Spleen (tissue), 13 donors: ENCODE data around the gene TMPO. TPM values are rescaled to one million over a fixed set of nuclear protein-coding genes. Genes with fewer than 3 reads are reported as not detected.
A peak's percentile ranks its signal among the peaks of the same experiment; 100 is the strongest.

Experiments
- DNase-seq: peaks from one replicate; pipeline ENCODE4 v3.0.0-alpha.2; 2020
- H3K27ac ChIP-seq, 8 donors: fragments of 200-600 bp; sonication (generic) in 7 of 8; 1 replicate in 4 of 8; 2 replicates in 4 of 8; pipeline versions ENCODE4 v1.5.0 to v1.8.0; 2016 to 2021; ENCODE audit warnings: inconsistent platforms in 4 of 8, mild to moderate bottlenecking in 4 of 8, moderate library complexity in 1 of 8
- H3K27me3 ChIP-seq, 7 donors: fragments of 200-600 bp; sonication (generic) in 6 of 7; replicated peaks in 1 of 7; 1 replicate in 4 of 7; 2 replicates in 3 of 7; pipeline versions ENCODE4 v1.5.0 to v1.8.0; 2016 to 2021; ENCODE audit warnings: inconsistent platforms in 3 of 7, mild to moderate bottlenecking in 1 of 7
- H3K36me3 ChIP-seq, 6 donors: fragments of 200-600 bp; sonication (generic) in 5 of 6; 1 replicate in 4 of 6; 2 replicates in 2 of 6; pipeline versions ENCODE4 v1.5.0 to v1.8.0; 2016 to 2021; ENCODE audit warnings: inconsistent platforms in 2 of 6
- H3K4me1 ChIP-seq, 6 donors: fragments of 200-600 bp; sonication (generic) in 5 of 6; 1 replicate in 3 of 6; 2 replicates in 3 of 6; pipeline versions ENCODE4 v1.5.0 to v1.8.0; 2016 to 2021; ENCODE audit warnings: inconsistent platforms in 3 of 6
- H3K4me3 ChIP-seq, 8 donors: fragments of 200-600 bp; sonication (generic) in 7 of 8; 1 replicate in 4 of 8; 2 replicates in 4 of 8; pipeline versions ENCODE4 v1.5.0 to v1.8.0; 2016 to 2021; ENCODE audit warnings: inconsistent platforms in 4 of 8, mild to moderate bottlenecking in 4 of 8, moderate library complexity in 2 of 8
- H3K9me3 ChIP-seq, 8 donors: fragments of 200-600 bp; sonication (generic) in 7 of 8; 1 replicate in 4 of 8; 2 replicates in 4 of 8; pipeline versions ENCODE4 v1.5.0 to v1.8.0; 2016 to 2021; ENCODE audit warnings: inconsistent platforms in 4 of 8
- CTCF ChIP-seq, 11 experiments: fragments of 200-600 bp in 7 of 11; fragments of 450-650 bp in 4 of 11; sonication (generic) in 4 of 11; IDR thresholded peaks in 8 of 11; conservative IDR thresholded peaks in 3 of 11; 1 replicate in 7 of 11; 2 replicates in 4 of 11; pipeline versions ENCODE4 v1.4.0 to v1.8.0; 2016 to 2021; ENCODE audit warnings: antibody characterized with exemption in 11 of 11, inconsistent platforms in 4 of 11, mild to moderate bottlenecking in 1 of 11
- POLR2A ChIP-seq, 3 donors: fragments of 450-650 bp; IDR thresholded peaks; one replicate each; pipeline ENCODE4 v1.5.1; 2017; ENCODE audit warnings: antibody characterized with exemption in 3 of 3, mild to moderate bottlenecking in 1 of 3
- POLR2AphosphoS5 ChIP-seq, 3 donors: sonication (generic); formaldehyde crosslinking; IDR thresholded peaks; one replicate each; pipeline ENCODE4 v1.5.1; 2017; ENCODE audit warnings: antibody characterized with exemption in 3 of 3
- WGBS, 5 donors: extraction: QIAGEN DNeasy Blood & Tissue Kit in 3 of 5; methylation state at CpG; one replicate each; pipeline versions ENCODE4 v1.1.5 to v1.1.7; 2013 to 2018; 5-methylcytosine and 5-hydroxymethylcytosine counted together
- intact Hi-C: fragments of 100-400 bp; cut with DNase I; formaldehyde crosslinking; loops from one replicate; pipeline ENCODE4 v1.15.0; 2023; ENCODE audit warnings: low total_unique reads
- long read RNA-seq, 2 donors: transcript quantifications; one replicate each; lab custom pipeline, GENCODE V29; 2026
- polyA plus RNA-seq, 3 donors: library from polyadenylated mRNA; stranded (reverse); fragments of 200-250 nt; gene quantifications; one replicate each; pipeline ENCODE4 v1.2.1, GENCODE V29; 2013
- total RNA-seq, 7 donors: library from RNA; depleted of rRNA in 3 of 7; stranded (reverse); fragments of >200 nt in 3 of 7; fragmentation: NEBNext Ultra II Directional in 4 of 7; extraction: Animal tissue kit (Norgen Biotek cat#: 25700) in 4 of 7; gene quantifications; one replicate each; pipeline versions ENCODE4 v1.1.0 to v1.2.1, GENCODE V29; 2016 to 2021
- donor health status: healthy with polysubstance abuse.
- donor health status: DM: no; HTN: no; CAD: no; lungs with moderate emphysema.
- donor health status: DM: no; HTN: no; CAD: no.
- donor health status: Bipolar disorder and iron deficiency.
- donor health status: healthy.
- donor health status: DM: no; HTN: no; CAD: no.
- donor health status: DM: yes; HTN: yes; CAD: no.

The TMPO gene
- total RNA-seq = 100 to 1,000 TPM in 3 of 7 donors, 10 to 100 TPM in 4; 87.7 to 150 (median 96.4) TPM
- polyA plus RNA-seq = 10 to 100 TPM; 31.6 to 57.4 (median 56.5) TPM
- long read RNA-seq, donor 1, full-length matches to known transcripts = 39 of 85 reads
- long read RNA-seq, donor 1, partial matches to known transcripts = 46 of 85 reads
- long read RNA-seq, donor 1, other reads (novel, unspliced or antisense) = 0 of 85 reads
- long read RNA-seq, donor 2, full-length matches to known transcripts = 23 of 28 reads
- long read RNA-seq, donor 2, partial matches to known transcripts = 5 of 28 reads
- long read RNA-seq, donor 2, other reads (novel, unspliced or antisense) = 0 of 28 reads

GRCh38 chr12:98515287-98516110 is at the start of gene TMPO:
Gene TMPO (plus strand): TSS chr12:98515590. CDS start chr12:98515868, 278 bp downstream.
- intact Hi-C loops = no loop called here
- TF ChIP-seq CTCF (IDR thresholded peaks at IDR 0.05 in 8 of 11, conservative IDR thresholded peaks at IDR 0.05 in 3 of 11) = peak in 3 of 11 experiments; percentile 8 to 47 (median 15)
- peak; percentile 31 to 95 (median 74) for TF ChIP-seq POLR2A (IDR thresholded peaks at IDR 0.05)
- peak; percentile 95 to 98 (median 98) for TF ChIP-seq POLR2AphosphoS5 (IDR thresholded peaks at IDR 0.05)
- Histone ChIP-seq H3K27ac (peak within 1 kb of the TSS; percentile 95 to 98 (median 98)), H3K4me3 (peak within 1 kb of the TSS; percentile 90 to 99 (median 95)), H3K36me3 (no peaks in the 10 kb centered on the region), H3K4me1 (peaks cover 33 to 65% (median 59%) of the 10 kb centered on the region in 6 donors), H3K27me3 (no peaks in the 10 kb centered on the region), H3K9me3 (no peaks in the 10 kb centered on the region)
- peak; percentile 97 for DNase-seq
- 0 to 1% (median 0%) methylated on average over 44 to 88 of the region's 88 CpGs for WGBS, 5 donors

GRCh38 chr12:98465950-98466602 is 49.3 kb upstream of the TMPO start:
- Histone ChIP-seq H3K27me3 (no peaks in the 10 kb centered on the region), H3K27ac (no peak overlapping the region), H3K36me3 (no peaks in the 10 kb centered on the region), H3K4me1 (peaks cover 0 to 17% (median 3%) of the 10 kb centered on the region in 6 donors), H3K4me3 (no peak overlapping the region), H3K9me3 (no peaks in the 10 kb centered on the region)
- no peak for DNase-seq
- intact Hi-C loops = no loop called here
- TF ChIP-seq POLR2AphosphoS5 (IDR thresholded peaks at IDR 0.05) = no peak
- TF ChIP-seq CTCF (IDR thresholded peaks at IDR 0.05 in 8 of 11, conservative IDR thresholded peaks at IDR 0.05 in 3 of 11) = no peak
- TF ChIP-seq POLR2A (IDR thresholded peaks at IDR 0.05) = no peak
- 76 to 92% (median 82%) methylated on average over 2 of the region's 2 CpGs for WGBS, 5 donors

GRCh38 chr12:98466640-98467400 is 48.6 kb upstream of the TMPO start:
- intact Hi-C loops = no loop called here
- Histone ChIP-seq H3K9me3 (no peaks in the 10 kb centered on the region), H3K36me3 (no peaks in the 10 kb centered on the region), H3K4me1 (peaks cover 0 to 19% (median 3%) of the 10 kb centered on the region in 6 donors), H3K4me3 (no peak overlapping the region), H3K27ac (no peak overlapping the region), H3K27me3 (no peaks in the 10 kb centered on the region)
- WGBS, 5 donors = 78 to 85% (median 81%) methylated on average over 5 of the region's 5 CpGs
- no peak for TF ChIP-seq CTCF (IDR thresholded peaks at IDR 0.05 in 8 of 11, conservative IDR thresholded peaks at IDR 0.05 in 3 of 11)
- TF ChIP-seq POLR2A (IDR thresholded peaks at IDR 0.05) = no peak
- TF ChIP-seq POLR2AphosphoS5 (IDR thresholded peaks at IDR 0.05) = no peak
- DNase-seq = no peak
